Activated T-cell treated with anti-CD3 and anti-CD28 coated beads, Interleukin-2, amount 50 U/mL, for 1 hour (primary cell): ENCODE measurements around the gene LRRC43.

Source experiments
- DNase-seq: peaks from one replicate; pipeline ENCODE4 v3.0.0-alpha.2; 2020

Gene LRRC43

GRCh38 chr12:122227341-122227740 lies 44.4 kb downstream of the LRRC43 start:
- peak; percentile 58 for DNase-seq

DNA sequence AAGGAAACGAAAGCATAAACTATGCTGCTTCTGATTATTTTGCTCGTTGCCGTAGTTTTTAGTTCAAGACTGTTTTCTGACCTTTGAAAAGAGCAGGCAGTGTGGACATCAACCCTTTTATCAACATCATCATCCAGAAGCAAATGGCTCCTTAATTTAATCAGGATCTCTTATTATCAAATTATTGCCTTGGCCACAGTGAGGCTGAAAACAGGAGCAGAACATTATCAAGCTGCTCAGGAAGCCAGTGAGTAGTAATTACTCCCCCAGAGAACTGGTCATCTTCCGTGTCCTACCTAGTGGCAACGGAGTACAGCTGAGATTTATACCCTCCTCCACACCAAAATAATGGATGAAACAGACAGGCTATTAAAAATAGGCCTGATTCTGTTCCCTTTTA lies 45.2 kb downstream of the LRRC43 start:
- DNase-seq: no peak

DNA sequence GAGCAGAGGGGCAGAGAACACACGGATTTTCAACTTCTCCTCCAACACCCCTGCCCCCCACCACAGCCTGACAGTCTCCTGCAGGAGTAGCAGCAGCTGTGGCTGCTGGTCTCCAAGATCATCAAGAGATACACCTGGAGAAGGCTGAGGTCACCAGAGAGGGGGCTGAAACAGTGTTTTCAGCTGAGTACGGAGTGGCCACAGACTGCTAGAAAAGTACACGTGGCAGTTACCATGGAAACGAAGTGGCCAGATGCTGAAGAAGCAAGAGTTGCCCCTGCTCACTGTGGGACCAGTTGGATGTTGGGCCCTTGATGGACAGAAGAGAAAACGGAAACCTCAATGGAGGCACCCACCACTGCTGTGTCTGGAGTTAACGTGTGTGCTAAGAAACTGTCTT lies 47.9 kb downstream of the LRRC43 start:
- no peak for DNase-seq

DNA sequence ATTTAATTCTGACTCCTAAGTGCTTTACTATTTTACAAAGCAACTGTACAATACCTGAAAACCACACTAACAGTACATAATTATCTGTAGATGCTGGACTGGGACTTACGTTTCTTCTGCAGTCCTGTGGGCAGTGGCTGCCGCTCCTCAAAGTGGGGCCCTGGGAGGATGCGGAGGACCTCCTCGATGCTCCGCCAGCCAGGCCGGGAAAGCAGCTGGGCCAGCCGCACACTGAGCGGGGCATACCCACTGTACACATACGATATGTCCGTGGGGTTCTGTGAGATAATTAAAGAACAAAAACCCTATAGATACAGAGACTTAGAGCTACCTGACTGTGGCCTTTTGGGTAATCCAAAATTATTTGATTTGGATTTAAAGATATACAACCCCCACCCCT lies 49.8 kb downstream of the LRRC43 start:
- no peak for DNase-seq

- no peak for DNase-seq
These were observed 52.8 kb downstream of the LRRC43 start for GRCh38 chr12:122235741-122236140.

DNA sequence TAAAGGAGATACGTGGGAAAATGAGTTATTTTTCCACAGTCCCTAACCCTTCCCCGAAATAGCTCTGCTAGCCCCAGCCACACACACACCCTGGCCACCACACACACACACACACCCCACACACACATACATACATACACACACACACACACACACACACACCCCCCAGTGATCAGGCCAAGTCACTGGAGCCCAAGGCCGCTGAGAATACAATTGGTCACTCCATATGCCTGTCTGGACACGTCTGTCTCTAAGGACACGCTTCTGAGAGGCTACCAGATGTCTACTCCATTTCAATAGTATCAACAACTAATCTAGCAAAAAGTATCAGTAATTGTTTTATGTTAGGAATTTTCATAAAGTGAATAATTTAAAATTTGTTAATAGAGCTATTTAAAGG lies 55.9 kb downstream of the LRRC43 start:
- no peak for DNase-seq

- no peak for DNase-seq
These were observed 61.0 kb downstream of the LRRC43 start for GRCh38 chr12:122243965-122244364.

DNA sequence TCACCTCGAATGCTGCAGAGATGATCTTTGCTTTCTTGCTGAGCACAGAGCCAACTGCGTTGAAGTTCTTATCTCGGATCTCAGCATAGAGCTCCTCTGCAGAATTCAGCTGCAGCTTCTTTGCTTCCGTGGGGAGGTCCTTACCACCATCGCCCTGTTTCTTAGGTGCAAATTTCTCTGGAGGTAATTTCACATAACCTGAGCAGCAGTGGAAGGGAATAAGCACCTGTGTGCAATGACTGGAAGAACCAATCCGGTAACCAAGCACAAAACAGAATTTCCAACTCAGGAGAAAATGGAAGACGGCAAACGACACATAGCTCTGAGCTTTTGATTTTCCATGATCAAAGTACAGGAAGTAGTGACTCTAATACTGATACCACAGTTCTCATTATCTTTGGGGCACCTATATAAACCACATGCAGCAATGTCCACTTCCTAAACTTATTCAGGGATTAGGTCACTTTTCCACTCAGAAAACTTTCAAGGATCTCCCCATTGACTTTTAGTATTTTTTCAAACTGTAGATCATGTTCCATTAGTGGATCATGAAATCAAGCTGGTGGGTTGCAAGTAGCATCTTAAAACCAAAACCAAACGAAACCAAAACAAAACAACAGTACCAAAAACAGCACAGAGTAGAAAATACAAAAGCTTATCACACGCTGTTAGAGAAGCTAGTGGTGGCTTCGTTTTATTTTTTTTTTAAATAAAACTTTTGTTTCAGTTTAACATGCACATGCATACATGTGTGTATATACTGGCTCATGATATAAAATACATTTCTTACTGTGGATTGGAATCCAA lies 61.8 kb downstream of the LRRC43 start:
- peak; percentile 27 for DNase-seq

- DNase-seq: no peak
These were observed 62.6 kb downstream of the LRRC43 start for GRCh38 chr12:122245553-122245952.

GRCh38 chr12:122250047-122250446 lies 67.1 kb downstream of the LRRC43 start:
- no peak for DNase-seq

DNA sequence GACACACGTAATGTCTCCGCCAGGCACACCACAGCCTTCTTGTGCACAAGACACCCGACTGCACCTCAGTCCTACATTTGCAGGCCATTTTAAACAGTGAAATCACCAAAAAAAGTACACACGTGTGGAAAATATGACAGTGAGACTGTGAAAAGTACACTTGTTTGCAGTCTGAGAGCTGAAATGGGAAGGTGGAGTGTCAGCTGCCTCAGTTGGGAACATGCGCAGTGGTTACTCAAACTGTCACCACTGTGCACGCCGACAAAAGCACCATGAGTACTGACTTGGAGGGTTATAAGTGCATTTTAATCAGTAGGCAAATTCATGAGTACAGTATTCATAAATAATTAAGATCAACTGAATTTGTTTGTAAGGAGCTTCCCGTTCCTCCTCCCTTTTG lies 67.6 kb downstream of the LRRC43 start:
- DNase-seq: no peak
